Loucy (cell line): ENCODE data around the gene RREB1.

ENCODE experiments used
- EZH2phosphoT487 ChIP-seq: fragments of 200-600 bp; IDR thresholded peaks from 2 replicates; pipeline ENCODE4 v1.6.1; 2018; ENCODE audit warnings: antibody characterized with exemption, mild to moderate bottlenecking, moderate library complexity, borderline replicate concordance
- TF ChIP-seq, protein P1 (sequence below): fragments of 200-600 bp; sonication (generic); conservative IDR thresholded peaks from 2 replicates; pipeline ENCODE4 v1.5.1; 2014; ENCODE audit warnings: mild to moderate bottlenecking, antibody characterized with exemption, low read length

GRCh38 chr6:7232351-7232750, 124.6 kb downstream of the RREB1 start:
- TF ChIP-seq, protein P1, sequence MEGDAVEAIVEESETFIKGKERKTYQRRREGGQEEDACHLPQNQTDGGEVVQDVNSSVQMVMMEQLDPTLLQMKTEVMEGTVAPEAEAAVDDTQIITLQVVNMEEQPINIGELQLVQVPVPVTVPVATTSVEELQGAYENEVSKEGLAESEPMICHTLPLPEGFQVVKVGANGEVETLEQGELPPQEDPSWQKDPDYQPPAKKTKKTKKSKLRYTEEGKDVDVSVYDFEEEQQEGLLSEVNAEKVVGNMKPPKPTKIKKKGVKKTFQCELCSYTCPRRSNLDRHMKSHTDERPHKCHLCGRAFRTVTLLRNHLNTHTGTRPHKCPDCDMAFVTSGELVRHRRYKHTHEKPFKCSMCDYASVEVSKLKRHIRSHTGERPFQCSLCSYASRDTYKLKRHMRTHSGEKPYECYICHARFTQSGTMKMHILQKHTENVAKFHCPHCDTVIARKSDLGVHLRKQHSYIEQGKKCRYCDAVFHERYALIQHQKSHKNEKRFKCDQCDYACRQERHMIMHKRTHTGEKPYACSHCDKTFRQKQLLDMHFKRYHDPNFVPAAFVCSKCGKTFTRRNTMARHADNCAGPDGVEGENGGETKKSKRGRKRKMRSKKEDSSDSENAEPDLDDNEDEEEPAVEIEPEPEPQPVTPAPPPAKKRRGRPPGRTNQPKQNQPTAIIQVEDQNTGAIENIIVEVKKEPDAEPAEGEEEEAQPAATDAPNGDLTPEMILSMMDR, result no peak
- TF ChIP-seq EZH2phosphoT487, result no peak
